A673 (cell line): ENCODE measurements around the gene AGTPBP1.

ENCODE experiments used
- CTCF ChIP-seq: fragments of 300-800, 200-600 bp; sonication (generic); conservative IDR thresholded peaks from 2 replicates; pipeline ENCODE4 v1.5.1; 2017; ENCODE audit warnings: low read depth, mild to moderate bottlenecking, antibody characterized with exemption, low read length, moderate library complexity, mixed read lengths
- EZH2 ChIP-seq: fragments of 200-600 bp; sonication (generic); IDR thresholded peaks from 2 replicates; pipeline ENCODE4 v1.6.1; 2017; ENCODE audit warnings: borderline replicate concordance, low read depth, mild to moderate bottlenecking, mixed read lengths, antibody characterized with exemption, low read length; ENCODE audit not compliant: poor library complexity, severe bottlenecking

DNA sequence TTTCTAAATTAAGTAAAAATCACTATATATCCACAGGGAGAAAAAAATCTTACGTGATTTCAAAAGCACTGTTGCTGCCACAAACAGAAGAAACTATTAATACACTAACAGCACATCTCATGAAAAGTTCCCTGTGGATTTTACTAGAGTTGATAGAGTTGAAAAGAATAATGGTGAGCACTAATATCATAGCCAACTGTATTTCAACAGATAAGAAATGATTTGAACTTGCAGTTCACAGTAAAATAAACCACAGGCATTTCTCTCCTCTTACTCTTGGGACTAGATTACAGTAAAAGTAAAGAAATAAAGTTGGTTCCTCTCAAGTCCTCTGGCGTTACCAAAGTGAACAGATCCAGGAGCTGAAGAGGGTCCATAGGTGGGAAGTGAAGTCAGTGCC, 27.9 kb downstream of the AGTPBP1 start:
- TF ChIP-seq CTCF (no peak), EZH2 (no peak)
